8988T (cell line): Measurements from ENCODE around the gene CNIH2.
"Not testable (repeated sequence)": the region's sequence is repeated elsewhere in the genome, so short reads cannot be mapped to it uniquely, and the experiment has no call there.

Experiments
- DNase-seq: peaks from one replicate; pipeline ENCODE4 v3.0.0; 2011

Gene CNIH2

GRCh38 chr11:66277471-66278362, at the start of gene CNIH2:
CNIH2 (plus strand) TSS chr11:66278175; CDS start chr11:66278457, 282 bp downstream.
- DNase-seq: no peak

- DNase-seq: no peak
Observed at GRCh38 chr11:66228521-66228920, 49.5 kb upstream of the CNIH2 start.

- DNase-seq: no peak
Observed at GRCh38 chr11:66230156-66230555, 47.8 kb upstream of the CNIH2 start.

GRCh38 chr11:66230978-66231377, 47.0 kb upstream of the CNIH2 start:
- DNase-seq: no peak

DNA sequence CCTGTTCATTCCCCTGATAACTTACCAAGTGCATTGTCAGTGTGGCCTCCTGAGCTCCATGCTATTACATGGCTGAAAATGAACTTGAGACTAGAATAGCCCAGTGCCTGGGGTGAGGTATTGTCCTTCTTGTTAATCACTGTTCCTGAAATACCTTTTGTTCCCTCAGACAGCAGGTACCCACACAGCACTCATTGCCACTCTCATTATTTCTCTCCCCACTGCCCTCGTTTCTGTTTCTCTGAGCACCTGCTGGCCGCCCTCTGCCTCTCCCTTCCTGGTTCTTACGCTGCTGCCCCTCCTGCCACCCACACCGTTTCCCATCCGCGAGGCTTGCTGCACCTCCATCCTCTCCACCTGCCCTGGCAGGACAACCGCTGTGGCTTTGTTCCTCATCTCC, 46.4 kb upstream of the CNIH2 start:
- DNase-seq: no peak

- DNase-seq: no peak
Observed at GRCh38 chr11:66232769-66233168, 45.2 kb upstream of the CNIH2 start.

DNA sequence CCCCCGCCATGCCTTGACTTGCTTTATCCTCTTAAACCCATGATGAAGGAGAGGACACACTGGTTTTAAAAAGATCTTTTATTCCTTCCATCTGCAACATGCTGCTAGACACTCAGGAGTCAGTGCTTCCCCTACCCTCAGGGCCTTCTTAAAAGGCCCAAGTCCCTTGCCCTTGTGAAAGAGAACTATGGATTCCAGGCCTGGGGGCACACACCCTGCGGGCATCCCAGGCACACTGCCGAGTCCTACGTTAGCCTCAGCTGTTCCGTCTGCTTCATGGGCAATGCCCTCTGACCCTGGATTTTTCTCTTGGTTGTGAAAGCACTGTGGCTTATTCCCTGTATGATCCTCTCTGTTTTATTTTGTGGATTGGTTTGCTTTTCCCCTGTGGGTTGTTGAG, 44.7 kb upstream of the CNIH2 start:
- DNase-seq: no peak

- no peak for DNase-seq
Observed at GRCh38 chr11:66235141-66235540, 42.8 kb upstream of the CNIH2 start.

DNA sequence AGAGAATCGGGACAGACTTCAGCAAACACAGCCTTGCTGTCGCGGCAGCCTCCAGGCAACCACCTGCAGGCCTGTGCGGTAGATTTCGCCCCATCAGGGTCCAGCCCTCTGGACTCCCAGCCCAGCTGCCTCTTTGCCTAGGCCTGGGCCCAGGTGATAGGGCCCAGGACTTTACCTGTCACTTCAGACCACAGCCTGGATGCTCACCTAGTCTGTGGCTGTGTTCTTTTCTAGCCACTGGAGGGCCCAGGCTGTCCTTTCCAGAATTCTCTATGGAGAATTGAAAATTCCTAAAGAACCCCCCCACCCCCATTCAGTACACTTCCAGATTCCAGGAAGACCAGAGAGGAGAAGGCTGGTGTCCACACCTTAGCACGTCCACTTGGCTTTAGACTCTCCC, 40.1 kb upstream of the CNIH2 start:
- no peak for DNase-seq

- no peak for DNase-seq
Observed at GRCh38 chr11:66238786-66239413, 39.1 kb upstream of the CNIH2 start.

GRCh38 chr11:66239511-66239910, 38.5 kb upstream of the CNIH2 start:
- DNase-seq: no peak

DNA sequence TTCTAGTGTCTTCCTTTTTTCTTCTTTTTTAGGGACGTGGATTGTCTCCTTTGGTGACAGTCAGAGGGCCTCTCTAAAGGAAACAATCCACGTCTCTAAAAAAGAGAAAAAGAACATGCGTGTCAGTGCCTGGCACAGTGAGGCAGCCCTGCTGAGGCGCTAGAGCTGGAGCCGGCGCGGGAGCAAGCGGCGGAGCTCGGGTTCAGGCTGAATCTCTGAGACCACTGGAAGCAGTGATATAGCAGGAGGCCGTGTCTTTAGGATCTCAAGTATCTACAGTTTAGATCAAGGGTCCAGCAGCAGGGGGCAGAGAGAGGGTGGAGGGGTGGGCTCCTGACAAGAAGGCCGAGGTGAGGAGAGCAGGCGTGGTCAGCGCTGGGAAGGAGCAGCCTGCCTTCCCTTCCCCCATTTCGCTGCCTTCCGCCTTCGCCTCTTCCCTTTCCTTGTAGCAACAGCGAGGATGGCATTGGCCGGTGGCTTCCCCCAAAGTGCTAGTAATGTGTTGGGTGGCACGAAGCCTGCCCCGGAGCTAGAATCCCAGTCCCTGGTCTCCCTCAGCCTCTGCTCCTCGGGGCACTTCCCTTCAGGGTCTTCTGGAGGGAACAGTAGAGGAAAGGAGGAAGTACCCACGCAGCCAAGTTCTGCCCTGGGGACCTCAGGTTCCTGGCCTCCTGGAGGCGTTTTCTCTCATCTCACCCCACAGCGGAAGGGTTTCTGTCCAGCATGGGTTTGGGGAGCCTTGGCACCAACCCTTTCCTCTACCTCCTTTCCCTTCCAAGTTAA, 37.8 kb upstream of the CNIH2 start:
- DNase-seq: no peak

DNA sequence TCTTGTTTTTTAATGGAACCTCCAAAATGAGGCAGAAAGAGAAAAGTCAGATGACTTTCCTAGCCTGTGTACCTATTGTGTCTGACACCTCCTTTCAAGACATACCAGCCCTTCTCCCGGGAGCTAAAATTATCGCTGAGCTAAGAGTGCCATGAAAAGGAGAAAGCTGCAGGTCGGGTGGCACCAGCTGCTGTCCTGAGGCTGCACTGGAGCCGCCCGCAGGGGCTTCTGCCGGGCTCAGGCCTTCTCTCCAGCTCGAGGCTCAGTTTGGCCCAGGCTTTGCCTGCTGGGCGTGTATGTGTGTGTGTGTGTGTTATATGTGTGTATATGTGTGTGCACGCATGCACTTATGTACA, 37.2 kb upstream of the CNIH2 start:
- DNase-seq: no peak

DNA sequence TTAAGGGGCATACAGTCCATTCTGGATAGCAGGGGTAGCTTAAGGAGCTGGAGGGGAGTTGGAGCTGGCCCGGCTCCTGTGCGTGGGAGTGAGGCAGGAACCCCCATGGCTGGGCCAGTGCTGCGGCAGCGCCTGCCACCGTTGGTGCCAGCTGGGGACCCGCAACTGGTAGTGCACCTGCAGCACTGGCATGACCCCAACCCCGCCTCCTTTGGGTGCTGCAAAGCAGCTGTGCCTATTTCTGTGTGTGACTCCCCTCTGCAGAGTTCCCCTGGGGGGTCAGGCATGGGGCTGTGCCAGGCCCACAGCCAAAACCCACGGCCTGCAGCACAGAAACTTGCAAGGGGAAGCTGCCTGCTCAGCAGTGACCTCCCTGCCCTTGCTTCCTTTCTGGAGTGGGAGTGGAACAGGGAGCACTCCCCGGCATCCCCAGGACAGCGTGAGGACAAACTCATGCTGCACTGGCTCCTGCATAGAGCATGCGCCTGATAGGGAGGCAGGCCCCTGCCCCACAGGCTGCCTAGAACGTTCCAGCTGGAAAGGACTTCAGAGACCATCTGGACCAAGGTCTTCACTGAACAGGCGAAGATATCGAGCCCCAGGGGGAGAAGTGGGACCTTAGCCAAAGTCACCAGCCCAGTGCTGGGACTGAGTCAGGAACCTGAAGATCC, 35.7 kb upstream of the CNIH2 start:
- no peak for DNase-seq

DNA sequence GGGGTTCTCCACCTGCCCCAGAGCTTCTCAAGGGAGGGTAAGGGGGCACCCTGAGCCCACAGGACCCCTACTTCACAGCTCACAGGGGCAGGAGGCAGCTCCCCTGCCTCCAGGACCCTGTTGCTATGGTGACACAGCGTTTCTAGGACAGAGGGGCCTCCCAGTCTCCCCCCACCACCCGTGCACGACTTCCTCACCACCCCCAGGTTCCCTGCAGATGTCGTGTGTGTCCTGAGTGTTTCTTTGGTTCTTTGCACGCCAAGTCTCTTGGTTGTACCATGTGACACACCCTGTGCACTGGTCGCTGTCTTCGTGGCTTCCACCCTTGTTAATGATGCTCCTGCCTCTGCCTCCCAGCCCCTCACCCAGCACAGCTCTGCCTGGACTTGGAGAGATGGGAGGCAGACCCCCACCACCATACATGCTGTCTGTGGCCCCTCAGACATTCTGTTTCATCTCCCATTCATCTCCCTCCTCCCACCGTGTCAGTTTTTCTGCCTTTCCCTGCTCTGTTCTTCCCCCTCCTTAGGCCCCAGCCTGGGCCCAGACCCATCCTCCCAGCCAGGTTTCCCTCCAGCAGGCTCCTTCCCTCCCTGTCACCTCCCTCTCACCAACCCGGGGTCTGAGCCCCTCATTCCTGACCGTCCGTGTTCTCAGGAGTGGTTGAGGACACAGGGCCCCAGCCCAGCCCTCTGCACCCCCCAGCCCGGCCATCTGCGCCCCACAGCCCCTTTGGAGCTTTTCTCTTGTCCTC, 34.0 kb upstream of the CNIH2 start:
- no peak for DNase-seq

GRCh38 chr11:66247295-66247694, 30.7 kb upstream of the CNIH2 start:
- no peak for DNase-seq

DNA sequence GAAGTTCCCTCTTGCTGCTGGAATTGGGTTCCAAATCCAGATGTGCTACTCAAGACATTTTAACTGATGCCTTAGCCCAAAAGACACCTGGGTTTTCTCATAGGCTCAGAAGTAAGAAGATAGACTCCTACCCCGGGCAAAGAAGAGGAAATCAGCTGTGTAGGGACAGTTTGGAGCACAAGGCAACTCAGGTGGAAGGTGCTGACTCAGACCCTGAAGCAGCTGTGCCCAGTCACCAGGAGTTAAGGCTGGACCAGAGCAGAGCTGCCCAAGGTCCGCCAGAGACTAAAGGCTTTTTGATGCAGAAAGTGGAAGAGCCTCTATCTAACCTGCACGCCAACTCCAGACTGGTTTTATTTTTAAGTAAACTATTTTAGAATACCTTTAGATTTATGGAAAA, 30.2 kb upstream of the CNIH2 start:
- DNase-seq: no peak

- no peak for DNase-seq
Observed at GRCh38 chr11:66248903-66249302, 29.1 kb upstream of the CNIH2 start.

DNA sequence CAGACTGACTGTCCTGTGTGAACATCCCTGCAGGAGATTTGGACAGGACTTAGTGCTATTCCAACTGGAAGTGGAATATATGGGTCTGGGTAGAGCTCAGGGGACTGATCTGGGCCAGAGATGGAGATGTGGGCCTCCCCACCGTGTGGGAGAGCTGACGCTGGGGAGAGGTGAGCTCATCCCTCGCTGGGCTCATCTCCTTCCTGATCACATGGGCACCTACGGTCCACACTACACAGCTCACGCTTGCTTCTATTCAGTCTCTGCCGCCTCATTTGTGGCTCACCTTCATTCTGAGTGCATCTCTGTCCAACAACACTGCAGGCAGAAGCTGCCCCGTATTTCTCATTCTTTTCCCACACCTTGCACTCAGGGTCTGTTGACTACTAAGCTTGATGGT, 26.2 kb upstream of the CNIH2 start:
- no peak for DNase-seq

DNA sequence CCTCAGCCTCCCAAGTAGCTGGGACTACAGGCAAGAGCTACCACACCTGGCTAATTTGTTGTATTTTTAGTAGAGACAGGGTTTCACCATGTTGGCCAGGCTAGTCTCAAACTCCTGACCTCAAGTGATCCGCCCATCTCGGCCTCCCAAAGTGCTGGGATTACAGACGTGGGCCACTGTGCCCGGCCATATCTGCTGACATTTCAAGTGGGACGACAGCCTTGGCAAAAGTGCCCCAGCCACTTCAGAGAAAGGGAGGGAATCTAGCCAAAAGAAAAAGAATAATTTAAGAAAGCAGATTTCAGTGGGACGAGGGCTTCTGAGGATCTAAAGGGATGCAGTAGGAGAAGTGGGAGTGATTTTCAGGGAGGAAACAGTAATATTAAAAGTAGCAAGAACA, 24.9 kb upstream of the CNIH2 start:
- DNase-seq: not testable (repeated sequence)

DNA sequence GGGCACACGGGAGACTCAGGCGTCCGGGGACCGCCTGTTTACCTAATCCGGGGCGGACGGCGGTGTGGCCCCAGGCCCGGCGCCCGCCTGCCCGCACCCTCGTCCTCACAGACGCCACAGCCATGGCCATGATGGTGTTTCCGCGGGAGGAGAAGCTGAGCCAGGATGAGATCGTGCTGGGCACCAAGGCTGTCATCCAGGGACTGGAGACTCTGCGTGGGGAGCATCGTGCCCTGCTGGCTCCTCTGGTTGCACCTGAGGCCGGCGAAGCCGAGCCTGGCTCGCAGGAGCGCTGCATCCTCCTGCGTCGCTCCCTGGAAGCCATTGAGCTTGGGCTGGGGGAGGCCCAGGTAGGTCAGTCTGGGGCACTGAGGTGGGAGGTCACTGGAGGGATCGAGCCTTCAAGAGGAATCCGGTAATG, 19.5 kb upstream of the CNIH2 start:
- no peak for DNase-seq

DNA sequence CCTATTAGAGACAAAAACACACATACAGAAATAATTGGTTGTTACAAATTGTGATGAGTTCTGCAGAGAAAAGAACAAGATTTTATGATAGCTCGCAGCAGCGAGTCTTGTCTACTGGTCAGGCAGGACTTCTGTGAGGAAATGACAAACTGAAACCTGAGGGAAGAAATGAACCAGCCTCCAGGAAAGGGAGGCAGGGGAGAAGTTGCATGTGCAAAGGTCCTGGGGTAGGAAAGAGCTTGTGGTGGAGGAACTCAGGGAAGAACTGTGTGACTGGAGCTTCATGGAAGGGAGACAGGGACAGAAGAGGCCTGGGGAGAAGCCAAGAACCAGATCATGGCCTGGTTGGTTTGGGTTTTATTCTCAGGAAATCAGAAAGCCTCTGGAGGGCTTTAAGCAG, 18.8 kb upstream of the CNIH2 start:
- no peak for DNase-seq
